ENCODE measurements around the gene TNS3.

Gene TNS3

GRCh38 chr7:47501406-47501805 lies 80.5 kb downstream of the TNS3 start:
- Mint-ChIP-seq H3K27me3 (no peaks in the 10 kb centered on the region), H3K4me1 (no peaks in the 10 kb centered on the region), H3K4me3 (no peak overlapping the region), H3K9me3 (no peaks in the 10 kb centered on the region), H3K36me3 (no peaks in the 10 kb centered on the region), H3K27ac (no peak overlapping the region)
- no peak for DNase-seq
- CTCF ChIA-PET: no interaction called here

- Mint-ChIP-seq H3K4me1 (no peaks in the 10 kb centered on the region), H3K27me3 (no peaks in the 10 kb centered on the region), H3K36me3 (no peaks in the 10 kb centered on the region), H3K9me3 (no peaks in the 10 kb centered on the region), H3K27ac (no peak overlapping the region), H3K4me3 (no peak overlapping the region)
- DNase-seq: no peak
- CTCF ChIA-PET: no interaction called here
Observed at GRCh38 chr7:47500103-47500563, 81.8 kb downstream of the TNS3 start.

- no peak for DNase-seq
- Mint-ChIP-seq H3K27me3 (no peaks in the 10 kb centered on the region), H3K36me3 (no peaks in the 10 kb centered on the region), H3K27ac (no peak overlapping the region), H3K4me1 (no peaks in the 10 kb centered on the region), H3K4me3 (no peak overlapping the region), H3K9me3 (no peaks in the 10 kb centered on the region)
- CTCF ChIA-PET: no interaction called here
Observed at GRCh38 chr7:47498229-47499056, 83.5 kb downstream of the TNS3 start.

GRCh38 chr7:47497367-47498096 lies 84.4 kb downstream of the TNS3 start:
- H3K9me3 Mint-ChIP-seq: no peaks in the 10 kb centered on the region
- no peak overlapping the region for H3K4me3 Mint-ChIP-seq
- CTCF ChIA-PET: no interaction called here
- H3K27me3 Mint-ChIP-seq: no peaks in the 10 kb centered on the region
- H3K27ac Mint-ChIP-seq: no peak overlapping the region
- no peaks in the 10 kb centered on the region for H3K4me1 Mint-ChIP-seq
- H3K36me3 Mint-ChIP-seq: no peaks in the 10 kb centered on the region
- no peak for DNase-seq

GRCh38 chr7:47496666-47497065 lies 85.2 kb downstream of the TNS3 start:
- H3K27me3 Mint-ChIP-seq: no peaks in the 10 kb centered on the region
- CTCF ChIA-PET: no interaction called here
- DNase-seq: no peak
- H3K4me1 Mint-ChIP-seq: no peaks in the 10 kb centered on the region
- H3K4me3 Mint-ChIP-seq: no peak overlapping the region
- H3K9me3 Mint-ChIP-seq: no peaks in the 10 kb centered on the region
- no peak overlapping the region for H3K27ac Mint-ChIP-seq
- no peaks in the 10 kb centered on the region for H3K36me3 Mint-ChIP-seq

GRCh38 chr7:47496056-47496665 lies 85.8 kb downstream of the TNS3 start:
- Mint-ChIP-seq H3K27ac (no peak overlapping the region), H3K4me1 (no peaks in the 10 kb centered on the region), H3K9me3 (no peaks in the 10 kb centered on the region), H3K27me3 (no peaks in the 10 kb centered on the region), H3K36me3 (no peaks in the 10 kb centered on the region), H3K4me3 (no peak overlapping the region)
- no peak for DNase-seq
- CTCF ChIA-PET: no interaction called here

GRCh38 chr7:47493976-47494911 lies 87.7 kb downstream of the TNS3 start:
- Mint-ChIP-seq H3K9me3 (no peaks in the 10 kb centered on the region), H3K4me3 (no peak overlapping the region), H3K27me3 (no peaks in the 10 kb centered on the region), H3K4me1 (no peaks in the 10 kb centered on the region), H3K27ac (no peak overlapping the region), H3K36me3 (no peaks in the 10 kb centered on the region)
- no peak for DNase-seq
- CTCF ChIA-PET: interaction anchor here (0.6 to 1.0 kb wide), 2 partner anchors 12 to 787 kb away, joined by 3 read pairs; no protein-coding TSS in a partner anchor

- Mint-ChIP-seq H3K4me3 (no peak overlapping the region), H3K9me3 (no peaks in the 10 kb centered on the region), H3K27me3 (no peaks in the 10 kb centered on the region), H3K4me1 (no peaks in the 10 kb centered on the region), H3K27ac (no peak overlapping the region), H3K36me3 (no peaks in the 10 kb centered on the region)
- DNase-seq: no peak
- CTCF ChIA-PET: no interaction called here
Observed at GRCh38 chr7:47492716-47493325, 89.1 kb downstream of the TNS3 start.

GRCh38 chr7:47490501-47491265 lies 91.2 kb downstream of the TNS3 start:
- Mint-ChIP-seq H3K9me3 (no peaks in the 10 kb centered on the region), H3K27ac (no peak overlapping the region), H3K4me1 (no peaks in the 10 kb centered on the region), H3K4me3 (no peak overlapping the region), H3K27me3 (no peaks in the 10 kb centered on the region), H3K36me3 (no peaks in the 10 kb centered on the region)
- no peak for DNase-seq
- CTCF ChIA-PET: no interaction called here

- H3K4me3 Mint-ChIP-seq: no peak overlapping the region
- H3K4me1 Mint-ChIP-seq: no peaks in the 10 kb centered on the region
- H3K27ac Mint-ChIP-seq: no peak overlapping the region
- CTCF ChIA-PET: no interaction called here
- no peaks in the 10 kb centered on the region for H3K9me3 Mint-ChIP-seq
- H3K27me3 Mint-ChIP-seq: no peaks in the 10 kb centered on the region
- DNase-seq: no peak
- no peaks in the 10 kb centered on the region for H3K36me3 Mint-ChIP-seq
Observed at GRCh38 chr7:47489624-47490023, 92.3 kb downstream of the TNS3 start.

GRCh38 chr7:47488969-47489342 lies 93.0 kb downstream of the TNS3 start:
- CTCF ChIA-PET: no interaction called here
- Mint-ChIP-seq H3K4me1 (no peaks in the 10 kb centered on the region), H3K36me3 (no peaks in the 10 kb centered on the region), H3K4me3 (no peak overlapping the region), H3K27me3 (no peaks in the 10 kb centered on the region), H3K9me3 (no peaks in the 10 kb centered on the region), H3K27ac (no peak overlapping the region)
- DNase-seq: no peak

- DNase-seq: no peak
Observed at GRCh38 chr7:47488201-47488968, 93.5 kb downstream of the TNS3 start.

More at GRCh38 chr7:47488201-47488968, 93.5 kb downstream of the TNS3 start:
- no peaks in the 10 kb centered on the region for H3K9me3 Mint-ChIP-seq
- no peak overlapping the region for H3K27ac Mint-ChIP-seq
- no peaks in the 10 kb centered on the region for H3K36me3 Mint-ChIP-seq
- no peaks in the 10 kb centered on the region for H3K4me1 Mint-ChIP-seq
- CTCF ChIA-PET: no interaction called here
- no peaks in the 10 kb centered on the region for H3K27me3 Mint-ChIP-seq
- no peak overlapping the region for H3K4me3 Mint-ChIP-seq
